K562 (cell line): ENCODE results near the gene COL13A1. TPM values are rescaled to one million over a fixed set of nuclear protein-coding genes. Genes with fewer than 3 reads are reported as not detected.

Experiments
- ATAC-seq: fragments of 200-7000 bp; cut with Tn5 transposase; 3 replicates; pipeline ENCODE4 v1.9.1; 2020; ENCODE audit warnings: moderate library complexity
- BruUV-seq: library from RNA; stranded (reverse); fragments of 400-500 nt; replicated peaks from 2 replicates; lab custom pipeline; 2021; lab: Mats Ljungman, UMichigan
- CTCF ChIA-PET: fragments of 300-600 bp; formaldehyde crosslinking; extraction: SDS; loops from one replicate; lab custom pipeline; 2021; ENCODE audit warnings: low intra/inter-chr PET ratio; lab: Yijun Ruan, JAX
- POLR2A ChIA-PET: fragments of 300-600, 350-650 bp; sonication (Branson Sonifier 250); formaldehyde crosslinking; extraction: SDS; loops from one replicate; lab custom pipeline; 2021; ENCODE audit warnings: antibody characterized with exemption, inconsistent platforms; lab: Yijun Ruan, JAX
- DNase-seq, 4 experiments: peaks; one replicate each; pipeline versions ENCODE4 v3.0.0 to v3.0.0-alpha.2; 2011 to 2018; ENCODE audit warnings: low spot score in 3 of 4, mixed read lengths in 3 of 4; ENCODE audit errors: extremely low read depth in 1 of 4
- FAIRE-seq: peaks from 2 replicates; lab custom pipeline; 2011; peaks lifted over from hg19 to GRCh38; lab: Jason Lieb, UNC
- H2AFZ ChIP-seq: 2 replicates; pipeline ENCODE4 v1.6.0; 2011; ENCODE audit warnings: low read depth, low read length, control low read depth, inconsistent platforms
- H3K27ac ChIP-seq: fragments of 200-600 bp; 3 replicates; pipeline ENCODE4 v1.8.0; 2011; ENCODE audit warnings: low read depth, mild to moderate bottlenecking, control low read depth, inconsistent platforms, low read length, moderate library complexity, mixed read lengths; ENCODE audit errors: extremely low read depth
- H3K27me3 ChIP-seq, 2 experiments: fragments of 300-600 bp in 1 of 2; 2 replicates in 1 of 2; 3 replicates in 1 of 2; pipeline versions ENCODE4 v1.6.0 to v1.8.0; 2011; ENCODE audit warnings: inconsistent platforms in 2 of 2, low read length in 2 of 2, mild to moderate bottlenecking in 1 of 2, mixed read lengths in 1 of 2, moderate library complexity in 1 of 2; ENCODE audit not compliant: control insufficient read depth in 2 of 2, insufficient read depth in 2 of 2
- H3K36me3 ChIP-seq: fragments of 300-600 bp; 3 replicates; pipeline ENCODE4 v1.8.0; 2011; ENCODE audit warnings: mild to moderate bottlenecking, low read length, inconsistent platforms; ENCODE audit not compliant: control insufficient read depth, insufficient read depth
- H3K4me1 ChIP-seq, 2 experiments: fragments of 200-600 bp in 1 of 2; replicated peaks in 1 of 2; 2 replicates in 1 of 2; 3 replicates in 1 of 2; pipeline versions ENCODE4 v1.5.1 to v1.8.0; 2011; ENCODE audit warnings: inconsistent platforms in 2 of 2, low read length in 2 of 2, mild to moderate bottlenecking in 1 of 2, mixed read lengths in 1 of 2, moderate library complexity in 1 of 2; ENCODE audit not compliant: control insufficient read depth in 2 of 2, insufficient read depth in 2 of 2
- H3K4me2 ChIP-seq: 2 replicates; pipeline ENCODE4 v1.6.1; 2011; ENCODE audit warnings: low read length, control low read depth, inconsistent platforms, mixed read lengths; ENCODE audit not compliant: insufficient read depth
- H3K4me3 ChIP-seq: fragments of 200-600 bp; sonication (generic), shearing (Covaris generic); 2 replicates; pipeline ENCODE4 v1.5.1; 2016; ENCODE audit warnings: control low read depth, inconsistent platforms
- H3K79me2 ChIP-seq: fragments of 200-600 bp; 3 replicates; pipeline ENCODE4 v1.8.0; 2011; ENCODE audit warnings: low read length, inconsistent platforms; ENCODE audit not compliant: control insufficient read depth, insufficient read depth
- H3K9ac ChIP-seq, 2 experiments: 2 replicates each; pipeline versions ENCODE4 v1.6.0 to v1.6.1; 2011; ENCODE audit warnings: low read depth in 2 of 2, low read length in 2 of 2, control low read depth in 1 of 2, inconsistent platforms in 1 of 2, mild to moderate bottlenecking in 1 of 2, mixed read lengths in 1 of 2; ENCODE audit not compliant: insufficient read depth in 1 of 2
- H3K9me1 ChIP-seq: one replicate; pipeline ENCODE4 v1.6.0; 2011; ENCODE audit warnings: inconsistent platforms, mild to moderate bottlenecking, low read length, moderate library complexity; ENCODE audit not compliant: control insufficient read depth, insufficient read depth
- H3K9me3 ChIP-seq: replicated peaks from 2 replicates; pipeline ENCODE4 v1.5.1; 2011; ENCODE audit warnings: low read depth, low read length, inconsistent platforms; ENCODE audit not compliant: control insufficient read depth, insufficient read depth
- H4K20me1 ChIP-seq: replicated peaks from 2 replicates; pipeline ENCODE4 v1.6.1; 2011; ENCODE audit warnings: low read length, inconsistent platforms, mixed read lengths; ENCODE audit not compliant: control insufficient read depth, insufficient read depth
- GTF2F1 ChIP-seq: IDR thresholded peaks from 2 replicates; pipeline ENCODE4 v1.6.1; 2011; ENCODE audit warnings: low read depth, low read length, improper control_type of control experiment
- HNRNPL ChIP-seq: fragments of 200-400 bp; formaldehyde crosslinking; IDR thresholded peaks from 2 replicates; pipeline ENCODE4 v1.6.1; 2017; ENCODE audit warnings: low read depth, mild to moderate bottlenecking, low read length
- NKRF ChIP-seq: fragments of 450-650 bp; IDR thresholded peaks from 2 replicates; pipeline ENCODE4 v1.6.1; 2016; ENCODE audit warnings: borderline replicate concordance
- RBM34 ChIP-seq: fragments of 200-400 bp; formaldehyde crosslinking; IDR thresholded peaks from 2 replicates; pipeline ENCODE4 v1.6.1; 2018; ENCODE audit warnings: low read length, borderline replicate concordance; ENCODE audit not compliant: insufficient read depth
- RNF219 ChIP-seq: fragments of 250-450 bp; sonication (Bioruptor Pico); IDR thresholded peaks from 2 replicates; pipeline ENCODE4 v1.5.0; 2022; ENCODE audit warnings: mild to moderate bottlenecking
- ZHX1 ChIP-seq: fragments of 150-350 bp; conservative IDR thresholded peaks from 2 replicates; pipeline ENCODE4 v1.6.1; 2014; ENCODE audit warnings: low read length
- WGBS: fragments of 100-300 bp; shearing (Covaris generic); methylation state at CpG from one replicate; pipeline ENCODE4 v1.1.6; 2016; ENCODE audit warnings: low coverage, mixed read lengths; ENCODE audit not compliant: insufficient coverage; ENCODE audit errors: missing lambda C conversion rate; 5-methylcytosine and 5-hydroxymethylcytosine counted together
- in situ Hi-C: fragments of 300-500 bp; cut with MboI; formaldehyde crosslinking; loops from 4 replicates; pipeline ENCODE4 v1.15.0; 2018; ENCODE audit warnings: inconsistent platforms, mixed read lengths
- intact Hi-C: fragments of 100-400 bp; cut with micrococcal nuclease; formaldehyde crosslinking; loops from 2 replicates; pipeline ENCODE4 v1.14.2; 2022
- polyA plus RNA-seq, 8 experiments: library from polyadenylated mRNA; depleted of rRNA in 4 of 8; stranded (reverse) in 5 of 8; unstranded in 3 of 8; fragments of >200 nt; fragmentation: Nextera tagmentation in 2 of 8; fragmentation: Illumina TruSeq in 1 of 8; extraction: Ambion mirVana in 2 of 8; extraction: Trizol in 1 of 8; gene quantifications; 2 replicates each; pipeline versions ENCODE4 v1.2.1 to v1.2.3, GENCODE V29; 2011 to 2014; ENCODE audit warnings: inconsistent platforms in 1 of 8, missing spikeins in 1 of 8
- total RNA-seq, 7 experiments: library from RNA; depleted of rRNA in 6 of 7; stranded (reverse); fragments of >200 nt in 6 of 7; fragmentation: Illumina TruSeq in 2 of 7; extraction: Trizol in 2 of 7; gene quantifications; 2 replicates each; pipeline versions ENCODE4 v1.2.1 to v1.2.3, GENCODE V29; 2011 to 2021; ENCODE audit warnings: low replicate concordance in 1 of 7

The COL13A1 gene
- total and polyA plus RNA-seq, 9 of the 15 experiments (the other 6 are each of a cell fraction or from before 2014, with no cell fraction given) = not detected

GRCh38 chr10:69768386-69768785 is 33.3 kb upstream of the COL13A1 start:
- no peak for TF ChIP-seq RBM34
- TF ChIP-seq NKRF = no peak
- no peak for TF ChIP-seq ZHX1
- TF ChIP-seq RNF219 (CRISPR knock-in tag) = no peak
- TF ChIP-seq HNRNPL = no peak
- no peak for TF ChIP-seq GTF2F1
- H2AFZ ChIP-seq = no peak overlapping the region
- no TSS peak for BruUV-seq
- H3K4me1 ChIP-seq = no peaks in the 10 kb centered on the region
- H3K79me2 ChIP-seq = no peaks in the 10 kb centered on the region
- no peak for DNase-seq
- H3K27ac ChIP-seq = no peak overlapping the region
- no peak overlapping the region for H3K4me3 ChIP-seq
- no peak for FAIRE-seq
- in situ Hi-C loops = no loop called here
- WGBS = 0% methylated on average over 5 of the region's 5 CpGs
- peaks cover 0 to 45% of the 10 kb centered on the region in 2 experiments; a peak in 3 of 5 replicates for H3K27me3 ChIP-seq
- no peaks in the 10 kb centered on the region for H3K9me1 ChIP-seq
- ChIA-PET CTCF (no interaction called here), POLR2A (no interaction called here)
- H3K9me3 ChIP-seq = no peaks in the 10 kb centered on the region
- intact Hi-C loops = no loop called here
- peaks cover 6% of the 10 kb centered on the region; the same call in 1 of the 2 replicates for H4K20me1 ChIP-seq
- no peak overlapping the region for H3K4me2 ChIP-seq
- no peak for ATAC-seq
- H3K36me3 ChIP-seq = no peaks in the 10 kb centered on the region
- H3K9ac ChIP-seq = no peak overlapping the region
